Loucy (cell line): Measurements from ENCODE around the gene INPP4A.

Experiments used
- H2AFZ ChIP-seq: fragments of 200-600 bp; sonication (generic); 2 replicates; pipeline ENCODE4 v1.6.0; 2016; ENCODE audit warnings: antibody characterized with exemption, mild to moderate bottlenecking, low read length, moderate library complexity
- H3F3A ChIP-seq: fragments of 200-600 bp; 2 replicates; pipeline ENCODE4 v1.6.0; 2016; ENCODE audit warnings: antibody characterized with exemption, low read depth, mild to moderate bottlenecking
- H3K27me3 ChIP-seq: fragments of 200-600 bp; sonication (generic); 2 replicates; pipeline ENCODE4 v1.6.1; 2014; ENCODE audit warnings: low read length, mild to moderate bottlenecking; ENCODE audit not compliant: insufficient read depth, poor library complexity, severe bottlenecking
- H3K36me3 ChIP-seq: fragments of 200-600 bp; sonication (generic); 2 replicates; pipeline ENCODE4 v1.6.1; 2016; ENCODE audit warnings: low read length; ENCODE audit not compliant: insufficient read depth
- H3K4me1 ChIP-seq: fragments of 200-600 bp; sonication (generic); 2 replicates; pipeline ENCODE4 v1.5.1; 2014; ENCODE audit warnings: low read length, mild to moderate bottlenecking; ENCODE audit not compliant: insufficient read depth, poor library complexity, severe bottlenecking
- H3K4me2 ChIP-seq: fragments of 200-600 bp; sonication (generic); 2 replicates; pipeline ENCODE4 v1.6.0; 2014; ENCODE audit warnings: antibody characterized with exemption, low read length, low read depth, mild to moderate bottlenecking; ENCODE audit not compliant: poor library complexity, severe bottlenecking
- H3K4me3 ChIP-seq: fragments of 200-600 bp; sonication (generic); 2 replicates; pipeline ENCODE4 v1.5.1; 2014; ENCODE audit warnings: low read length, mild to moderate bottlenecking, mixed read lengths; ENCODE audit not compliant: poor library complexity, severe bottlenecking
- H3K79me2 ChIP-seq: fragments of 200-600 bp; sonication (generic); 2 replicates; pipeline ENCODE4 v1.6.1; 2014; ENCODE audit warnings: low read length; ENCODE audit not compliant: insufficient read depth
- H3K9ac ChIP-seq: fragments of 200-600 bp; sonication (generic); 2 replicates; pipeline ENCODE4 v1.6.0; 2014; ENCODE audit warnings: mild to moderate bottlenecking, low read depth, low read length, moderate library complexity; ENCODE audit not compliant: poor library complexity, severe bottlenecking
- H3K9me2 ChIP-seq: fragments of 200-600 bp; sonication (generic); replicated peaks from 2 replicates; pipeline ENCODE4 v1.6.1; 2016; ENCODE audit warnings: low read depth, low read length, mixed read lengths
- H3K9me3 ChIP-seq: fragments of 200-600 bp; sonication (generic); 2 replicates; pipeline ENCODE4 v1.6.1; 2014; ENCODE audit warnings: mild to moderate bottlenecking, antibody characterized with exemption, low read length, low read depth; ENCODE audit not compliant: insufficient read depth
- H4K20me1 ChIP-seq: fragments of 200-600 bp; sonication (generic); 2 replicates; pipeline ENCODE4 v1.6.0; 2014; ENCODE audit warnings: antibody characterized with exemption, low read length, mild to moderate bottlenecking; ENCODE audit not compliant: insufficient read depth, poor library complexity, severe bottlenecking
- CTCF ChIP-seq: fragments of 200-600 bp; sonication (generic); conservative IDR thresholded peaks from 2 replicates; pipeline ENCODE4 v1.5.1; 2014; ENCODE audit warnings: mild to moderate bottlenecking, antibody characterized with exemption, low read length
- EZH2phosphoT487 ChIP-seq: fragments of 200-600 bp; IDR thresholded peaks from 2 replicates; pipeline ENCODE4 v1.6.1; 2018; ENCODE audit warnings: antibody characterized with exemption, mild to moderate bottlenecking, moderate library complexity, borderline replicate concordance

INPP4A gene

GRCh38 chr2:98550165-98550564 lies 105.5 kb downstream of the INPP4A start:
- Histone ChIP-seq H3K4me2 (peak overlapping the region; percentile 49), H3K9ac (peak overlapping the region; percentile 42), H4K20me1 (no peaks in the 10 kb centered on the region), H2AFZ (no peak overlapping the region), H3K36me3 (peaks cover 33% of the 10 kb centered on the region; the same call in 1 of the 2 replicates), H3K9me2 (no peaks in the 10 kb centered on the region), H3K79me2 (no peaks in the 10 kb centered on the region), H3K9me3 (no peaks in the 10 kb centered on the region), H3K4me3 (no peak overlapping the region), H3K27me3 (no peaks in the 10 kb centered on the region), H3F3A (no peaks in the 10 kb centered on the region; the same call in 1 of the 2 replicates), H3K4me1 (peaks cover 57% of the 10 kb centered on the region)
- TF ChIP-seq CTCF (no peak), EZH2phosphoT487 (no peak)

- Histone ChIP-seq H3K36me3 (peaks cover 36% of the 10 kb centered on the region; the same call in 1 of the 2 replicates), H3K4me1 (peaks cover 64% of the 10 kb centered on the region), H3K4me2 (no peak overlapping the region), H3K9me2 (no peaks in the 10 kb centered on the region), H4K20me1 (no peaks in the 10 kb centered on the region), H3F3A (no peaks in the 10 kb centered on the region; the same call in 1 of the 2 replicates), H3K79me2 (no peaks in the 10 kb centered on the region), H3K9me3 (no peaks in the 10 kb centered on the region), H3K27me3 (no peaks in the 10 kb centered on the region), H2AFZ (no peak overlapping the region), H3K9ac (no peak overlapping the region), H3K4me3 (no peak overlapping the region)
- no peak for TF ChIP-seq CTCF
- no peak for TF ChIP-seq EZH2phosphoT487
Observed at GRCh38 chr2:98551316-98551715, 106.7 kb downstream of the INPP4A start.

GRCh38 chr2:98552499-98553179 lies 108.0 kb downstream of the INPP4A start:
- Histone ChIP-seq H3K36me3 (peaks cover 31% of the 10 kb centered on the region; the same call in 1 of the 2 replicates), H3F3A (no peaks in the 10 kb centered on the region; the same call in 1 of the 2 replicates), H3K9me2 (no peaks in the 10 kb centered on the region), H3K9ac (no peak overlapping the region), H3K4me1 (peaks cover 67% of the 10 kb centered on the region), H3K9me3 (no peaks in the 10 kb centered on the region), H3K27me3 (no peaks in the 10 kb centered on the region), H4K20me1 (no peaks in the 10 kb centered on the region), H3K4me2 (no peak overlapping the region), H2AFZ (no peak overlapping the region), H3K79me2 (no peaks in the 10 kb centered on the region), H3K4me3 (no peak overlapping the region)
- TF ChIP-seq EZH2phosphoT487 (no peak), CTCF (no peak)
